Fibroblast of upper back skin (primary cell): Measurements from ENCODE around the gene MAP3K20.
"Not testable (repeated sequence)": the region's sequence is repeated elsewhere in the genome, so short reads cannot be mapped to it uniquely, and the experiment has no call there.

Experiments used
- DNase-seq: peaks from one replicate; pipeline ENCODE4 v3.0.0-alpha.2; 2013

The MAP3K20 gene

DNA sequence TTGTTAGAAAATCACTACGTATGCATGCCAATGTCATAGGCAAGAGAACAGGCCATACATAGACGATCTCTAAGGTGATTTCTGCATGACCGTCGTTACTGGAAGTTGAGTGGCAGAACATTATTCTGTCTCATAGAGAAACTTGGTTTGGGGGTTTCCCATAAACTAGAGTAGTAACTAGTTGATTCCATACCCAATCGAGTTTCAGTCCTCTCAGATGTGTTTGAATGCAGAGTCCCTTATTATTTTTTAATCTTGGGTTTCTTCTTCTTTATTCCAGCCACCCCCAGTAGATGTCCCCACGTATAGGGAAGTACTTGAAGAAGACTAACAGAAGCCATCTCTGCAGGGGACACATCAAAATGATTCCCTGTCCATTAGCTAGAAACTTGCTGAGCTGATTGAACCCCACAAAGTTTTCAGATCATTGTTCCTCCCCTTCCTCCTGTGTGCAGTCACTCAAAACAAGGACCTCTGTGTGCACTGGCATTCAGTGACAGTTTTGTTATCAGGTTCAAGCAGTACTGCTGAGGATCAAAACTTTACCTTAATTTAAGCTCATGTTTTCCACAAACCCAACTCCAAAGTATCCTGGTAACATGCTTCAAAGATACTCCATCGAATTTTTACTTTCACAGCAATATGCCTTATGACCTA lies 210.6 kb downstream of the MAP3K20 start:
- no peak for DNase-seq

GRCh38 chr2:173287594-173287993 lies 211.9 kb downstream of the MAP3K20 start:
- no peak for DNase-seq

- peak; percentile 14 for DNase-seq
These were observed 212.9 kb downstream of the MAP3K20 start for GRCh38 chr2:173288561-173288960.

DNA sequence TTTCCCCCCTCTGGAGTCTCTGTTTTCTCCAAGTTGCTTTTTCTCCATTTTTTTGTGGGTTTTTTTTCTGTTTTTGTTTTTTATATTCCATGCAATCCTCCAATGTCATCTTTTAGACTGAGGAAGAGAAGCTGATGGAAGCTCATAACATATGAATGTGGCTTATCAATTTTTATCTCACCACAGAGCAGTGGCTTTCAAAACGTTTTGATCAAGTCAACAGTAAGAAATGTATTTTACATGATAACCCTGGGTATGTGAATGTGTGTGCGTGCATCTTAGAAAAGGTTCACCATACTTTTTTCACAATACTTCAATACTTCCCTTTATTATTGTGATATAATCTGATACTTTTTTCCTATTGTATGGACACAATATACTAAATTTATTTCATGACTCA lies 214.4 kb downstream of the MAP3K20 start:
- DNase-seq, result no peak

GRCh38 chr2:173290518-173290917 lies 214.9 kb downstream of the MAP3K20 start:
- no peak for DNase-seq

DNA sequence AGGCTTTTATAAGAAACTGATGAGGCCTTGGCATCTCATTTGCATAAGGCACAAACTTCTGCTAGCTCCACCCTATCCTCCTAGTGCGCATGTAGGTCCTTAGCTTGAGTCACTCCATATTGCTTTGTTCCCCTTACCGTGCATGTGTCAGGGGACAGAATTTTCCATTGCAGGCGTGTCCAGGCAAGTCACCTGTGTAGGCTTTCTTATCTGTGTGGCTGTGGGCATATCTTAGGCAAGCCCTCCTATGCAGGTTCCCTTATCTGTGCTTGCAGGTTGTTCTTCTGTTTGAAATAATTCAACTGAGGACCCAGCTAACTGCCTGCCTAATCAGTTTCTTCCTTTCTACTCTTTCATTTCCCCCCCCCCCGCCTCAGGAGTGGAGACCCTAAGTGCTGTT lies 215.8 kb downstream of the MAP3K20 start:
- no peak for DNase-seq

- DNase-seq, result no peak
These were observed 220.6 kb downstream of the MAP3K20 start for GRCh38 chr2:173296235-173296634.

DNA sequence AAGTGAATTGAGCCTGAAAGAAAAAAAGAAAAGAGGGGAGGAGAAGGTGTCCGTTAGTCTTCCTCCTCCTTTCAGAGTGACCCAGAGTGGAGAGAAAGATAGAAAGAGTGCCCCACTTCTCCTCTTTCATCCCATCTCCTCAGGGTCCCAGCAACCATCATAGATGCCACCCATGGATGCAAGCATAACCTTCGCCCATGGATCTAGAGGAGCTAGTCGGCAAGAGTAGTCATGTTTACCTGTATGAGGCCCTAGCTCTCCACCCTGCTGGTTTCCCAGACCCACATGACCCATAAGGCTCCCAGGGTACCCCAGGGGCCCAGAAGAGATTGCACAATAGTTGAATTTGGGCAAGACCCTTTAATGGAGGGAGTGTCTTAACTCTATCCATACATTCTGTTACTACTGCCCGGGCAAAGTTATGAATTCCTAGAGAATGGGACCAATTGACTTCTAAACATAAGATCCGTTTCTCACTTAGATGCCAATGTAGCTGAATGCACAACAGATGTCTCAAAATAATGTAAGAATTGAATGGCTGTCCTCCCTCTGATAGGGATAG lies 223.0 kb downstream of the MAP3K20 start:
- no peak for DNase-seq

- no peak for DNase-seq
These were observed 224.1 kb downstream of the MAP3K20 start for GRCh38 chr2:173299764-173300163.

GRCh38 chr2:173300458-173300857 lies 224.8 kb downstream of the MAP3K20 start:
- no peak for DNase-seq

GRCh38 chr2:173301549-173301948 lies 225.9 kb downstream of the MAP3K20 start:
- not testable (repeated sequence) for DNase-seq

DNA sequence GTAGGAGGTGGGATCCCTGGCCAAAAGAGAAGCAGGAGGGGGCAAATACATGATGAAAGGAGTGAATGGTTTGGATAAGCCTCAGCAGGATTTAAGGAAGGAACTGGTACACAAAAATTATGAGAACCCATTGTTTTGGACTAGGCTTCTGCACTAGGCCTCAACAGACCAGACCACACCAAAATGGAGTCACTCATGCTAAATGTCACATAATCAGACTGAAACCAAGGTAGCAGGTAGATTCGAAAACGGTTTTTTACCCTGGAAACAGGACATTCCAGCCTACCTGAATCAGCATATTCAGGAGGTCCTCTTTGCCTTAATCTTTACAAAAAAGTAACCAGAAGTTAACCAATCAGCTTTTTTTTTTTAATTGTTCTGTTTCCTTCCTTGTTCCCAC lies 229.7 kb downstream of the MAP3K20 start:
- DNase-seq, result no peak

GRCh38 chr2:173307293-173307692 lies 231.6 kb downstream of the MAP3K20 start:
- no peak for DNase-seq

- not testable (repeated sequence) for DNase-seq
These were observed 233.7 kb downstream of the MAP3K20 start for GRCh38 chr2:173309370-173309769.

GRCh38 chr2:173311844-173312606 lies 236.4 kb downstream of the MAP3K20 start:
- no peak for DNase-seq
